NT2/D1 (cell line): ENCODE data around the gene NLRP6.

Experiments used
- SUZ12 ChIP-seq: IDR thresholded peaks from 2 replicates; pipeline ENCODE4 v1.6.1; 2011; ENCODE audit not compliant: insufficient read length, insufficient read depth; ENCODE audit errors: extremely low read depth
- YY1 ChIP-seq: IDR thresholded peaks from 2 replicates; pipeline ENCODE4 v1.6.1; 2011; ENCODE audit not compliant: insufficient read length, insufficient read depth

DNA sequence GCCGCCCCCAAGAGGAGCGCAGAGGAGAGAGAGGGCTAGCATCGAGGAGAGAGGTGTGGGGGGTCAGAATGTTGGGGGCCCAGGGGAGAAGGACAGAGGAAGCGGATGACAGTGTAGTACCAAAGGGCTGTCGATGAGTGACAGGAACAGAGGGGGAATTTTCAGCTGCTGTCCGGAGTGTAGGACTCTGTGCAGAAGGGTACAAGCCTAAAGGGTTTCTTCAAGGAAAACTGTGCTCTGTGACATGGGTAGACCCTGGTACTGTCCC, 5.3 kb upstream of the NLRP6 start:
- TF ChIP-seq YY1 (no peak), SUZ12 (no peak)
